ENCODE measurements around the gene ODAD4.

- TF ChIP-seq GATA3 (IDR thresholded peaks at IDR 0.05; ENCODE audit: low read depth, low read length) (no peak), GATA2 (IDR thresholded peaks at IDR 0.05; ENCODE audit: low read depth, low read length) (no peak)
These were observed 58.0 kb downstream of the ODAD4 start for GRCh38 chr17:41988418-41988817.

Measured in SH-SY5Y (cell line).